Stimulated activated CD8-positive, alpha-beta memory T cell treated with anti-CD3 and anti-CD28 coated beads, Interleukin-12 subunit alpha, Interleukin-12 subunit beta, amount 100 ng/mL, for 24 hours (primary cell): Measurements from ENCODE around the gene SLC27A1.

Source experiments
- DNase-seq: peaks from one replicate; pipeline ENCODE4 v3.0.0-alpha.2; 2020; ENCODE audit errors: extremely low read depth

Gene SLC27A1

DNA sequence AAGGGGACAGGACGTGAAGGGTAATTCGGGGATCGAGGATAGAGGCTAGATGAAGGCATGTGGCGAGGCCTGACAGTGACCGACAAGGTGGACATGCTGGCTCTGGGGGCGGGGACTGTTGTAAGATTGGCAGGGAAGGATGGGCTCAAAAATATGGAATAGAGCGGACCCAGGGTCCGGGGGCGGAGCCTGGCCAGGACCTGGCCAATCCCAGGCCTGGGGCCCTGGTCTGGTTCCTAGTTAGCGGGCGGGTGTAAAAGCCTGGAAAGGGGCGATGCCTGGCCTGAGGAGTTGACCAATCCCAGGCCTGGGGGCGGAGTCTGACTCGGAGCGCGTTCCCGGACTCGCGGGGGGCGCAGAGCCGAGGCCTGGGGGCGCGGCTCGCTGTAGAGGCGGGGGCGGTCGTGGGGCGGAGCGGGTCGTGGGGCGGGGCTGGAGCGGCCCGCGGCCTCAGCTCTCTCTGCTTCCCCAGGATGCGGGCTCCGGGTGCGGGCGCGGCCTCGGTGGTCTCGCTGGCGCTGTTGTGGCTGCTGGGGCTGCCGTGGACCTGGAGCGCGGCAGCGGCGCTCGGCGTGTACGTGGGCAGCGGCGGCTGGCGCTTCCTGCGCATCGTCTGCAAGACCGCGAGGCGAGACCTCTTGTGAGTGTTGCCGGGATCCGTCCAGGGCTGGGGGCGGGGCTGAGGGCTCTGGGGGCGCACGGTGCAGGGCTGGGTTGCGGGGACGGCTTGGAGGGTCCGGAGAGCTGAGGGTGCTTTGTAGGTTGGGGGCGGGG lies at the start of gene SLC27A1:
Gene SLC27A1 (plus strand): TSS at position 457 of the 774 bp plus-strand sequence. CDS start 17 bp downstream, at position 474.
- DNase-seq = peak; percentile 79

DNA sequence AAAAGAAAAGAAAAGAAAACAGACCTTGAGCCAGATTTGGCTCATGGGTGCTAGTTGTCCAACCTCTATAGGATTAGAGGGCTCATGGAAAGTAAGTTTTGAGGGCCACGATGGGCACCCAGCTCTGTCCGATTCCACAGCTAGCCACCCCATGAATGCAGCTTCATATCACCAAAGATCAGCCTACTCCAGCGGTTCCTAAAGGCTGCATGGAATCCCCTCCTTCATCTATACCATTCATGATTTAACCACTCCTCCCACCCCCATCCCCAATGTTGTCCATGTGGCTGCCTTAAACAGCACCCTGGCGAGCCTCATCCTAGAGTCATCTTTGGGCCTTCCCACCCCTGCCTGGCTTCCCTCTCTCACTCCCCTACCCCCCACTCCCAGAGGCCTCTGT lies 48.4 kb upstream of the SLC27A1 start:
- DNase-seq = no peak

DNA sequence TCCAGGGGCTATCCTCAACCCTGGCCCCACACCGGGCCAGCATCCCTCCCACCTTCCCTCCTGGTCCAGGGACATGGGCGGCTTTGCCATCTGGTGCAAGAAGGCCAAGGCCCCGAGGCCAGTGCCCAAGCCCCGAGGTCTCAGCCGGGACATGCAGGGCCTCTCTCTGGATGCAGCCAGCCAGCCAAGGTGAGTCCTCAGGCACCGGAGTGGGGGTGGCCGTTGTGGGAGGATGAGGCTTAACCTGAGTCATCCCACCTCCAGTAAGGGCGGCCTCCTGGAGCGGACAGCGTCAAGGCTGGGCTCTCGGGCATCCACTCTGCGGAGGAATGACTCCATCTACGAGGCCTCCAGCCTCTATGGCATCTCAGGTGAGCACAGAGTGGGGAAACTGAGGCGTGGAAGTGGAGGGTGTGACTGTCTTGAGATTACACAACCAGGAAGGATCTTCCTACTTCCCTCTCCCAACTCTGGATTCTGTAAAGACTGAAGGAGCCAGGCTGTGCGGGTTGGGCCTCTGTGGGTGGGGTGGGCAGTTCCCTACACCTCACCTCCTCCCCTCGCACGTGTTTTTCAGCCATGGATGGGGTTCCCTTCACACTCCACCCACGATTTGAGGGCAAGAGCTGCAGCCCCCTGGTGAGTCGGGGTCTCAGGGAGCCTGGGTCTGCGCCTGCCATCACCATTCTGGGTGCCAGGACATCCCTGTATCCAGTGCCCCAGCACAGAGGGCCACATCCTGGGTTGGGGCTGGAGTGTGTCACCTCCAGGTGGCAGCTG lies 46.7 kb upstream of the SLC27A1 start:
- no peak for DNase-seq

DNA sequence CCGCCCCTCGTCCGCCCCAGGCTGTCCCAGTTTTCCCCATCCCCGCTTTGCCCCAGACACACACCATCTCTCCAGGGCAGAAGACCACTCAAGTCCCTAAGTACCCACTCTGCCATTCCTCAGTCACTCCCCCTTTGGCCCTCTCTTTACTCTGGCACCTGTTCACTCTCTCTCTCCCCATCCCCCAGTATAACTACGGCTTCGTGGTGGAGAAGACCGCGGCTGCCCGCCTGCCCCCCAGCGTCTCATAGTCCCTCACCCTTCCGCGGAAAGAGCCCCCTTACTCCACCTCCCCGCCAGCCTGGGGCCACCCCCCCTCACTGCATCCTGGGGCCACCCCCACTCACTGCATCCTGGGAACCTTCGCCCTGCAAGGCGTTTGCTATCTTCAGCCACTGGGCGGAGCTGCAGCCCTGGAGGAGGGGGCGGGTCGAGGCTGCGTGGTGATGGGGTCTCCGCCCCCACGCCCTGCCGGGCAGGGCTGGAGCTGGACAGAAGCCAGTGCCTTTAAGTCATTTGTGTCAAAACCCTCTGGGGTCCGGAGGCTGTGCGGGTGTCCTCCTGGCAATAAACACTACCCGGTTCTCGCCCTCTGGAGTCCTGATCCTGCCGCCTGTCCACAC lies 45.5 kb upstream of the SLC27A1 start:
- no peak for DNase-seq

DNA sequence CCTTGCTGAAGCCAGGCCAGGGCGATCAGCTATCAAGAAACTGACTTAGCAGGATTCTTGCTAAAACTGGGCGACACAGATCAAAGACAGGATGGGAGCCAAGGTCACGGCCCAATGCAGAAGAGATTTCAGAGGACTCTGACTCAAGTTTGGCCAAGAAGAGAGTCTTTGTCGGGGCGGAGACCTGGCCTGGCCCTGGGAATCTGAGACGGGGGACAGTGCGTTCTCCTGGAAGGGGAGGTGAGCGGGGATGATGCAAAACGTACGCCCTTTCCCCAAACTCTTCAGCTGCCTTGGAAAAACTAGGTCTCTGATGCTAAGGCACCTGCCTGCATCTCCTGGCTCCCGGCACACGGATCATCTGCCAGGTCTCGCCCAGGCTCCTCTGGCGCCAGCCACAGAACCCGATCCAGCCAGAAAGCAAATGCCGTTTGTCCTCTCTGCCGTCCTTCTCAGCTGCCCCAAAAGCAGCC lies 40.6 kb upstream of the SLC27A1 start:
- DNase-seq = no peak

DNA sequence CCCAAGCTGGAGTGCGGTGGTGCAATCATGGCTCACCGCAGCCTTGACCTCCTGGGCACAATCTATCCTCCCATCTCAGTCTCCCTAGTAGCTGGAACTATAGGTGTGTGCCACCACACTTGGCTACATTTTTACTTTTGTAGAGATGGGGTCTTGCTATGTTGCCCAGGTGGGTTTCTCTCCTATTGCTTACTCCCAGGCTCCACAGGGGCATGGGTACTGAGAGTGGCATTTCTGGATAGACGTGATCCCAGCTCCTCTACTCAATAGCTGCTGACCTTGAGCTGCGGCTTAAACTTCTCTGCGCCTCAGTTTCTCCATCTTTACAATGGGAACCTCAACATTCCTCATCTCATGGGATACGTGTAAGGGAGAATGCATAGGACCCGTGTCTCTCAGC lies 38.9 kb upstream of the SLC27A1 start:
- DNase-seq = no peak

DNA sequence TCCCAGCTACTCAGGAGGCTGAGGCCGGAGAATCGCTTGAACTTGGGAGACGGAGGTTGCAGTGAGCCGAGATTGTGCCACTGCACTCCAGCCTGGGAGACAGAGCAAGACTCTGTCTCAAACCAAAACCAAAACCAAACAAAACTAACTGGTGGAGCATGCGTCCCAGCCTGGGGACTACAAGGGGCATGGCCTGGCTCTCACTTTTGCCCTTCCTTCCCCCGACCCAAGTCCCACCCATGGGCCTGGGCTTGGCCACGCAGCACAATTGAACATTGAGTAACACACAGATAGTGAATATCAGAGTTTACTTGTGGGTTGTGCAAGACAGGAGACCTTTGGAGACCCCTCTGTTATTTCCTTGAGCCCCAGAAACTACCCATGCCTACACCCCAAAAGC lies 35.1 kb upstream of the SLC27A1 start:
- no peak for DNase-seq

DNA sequence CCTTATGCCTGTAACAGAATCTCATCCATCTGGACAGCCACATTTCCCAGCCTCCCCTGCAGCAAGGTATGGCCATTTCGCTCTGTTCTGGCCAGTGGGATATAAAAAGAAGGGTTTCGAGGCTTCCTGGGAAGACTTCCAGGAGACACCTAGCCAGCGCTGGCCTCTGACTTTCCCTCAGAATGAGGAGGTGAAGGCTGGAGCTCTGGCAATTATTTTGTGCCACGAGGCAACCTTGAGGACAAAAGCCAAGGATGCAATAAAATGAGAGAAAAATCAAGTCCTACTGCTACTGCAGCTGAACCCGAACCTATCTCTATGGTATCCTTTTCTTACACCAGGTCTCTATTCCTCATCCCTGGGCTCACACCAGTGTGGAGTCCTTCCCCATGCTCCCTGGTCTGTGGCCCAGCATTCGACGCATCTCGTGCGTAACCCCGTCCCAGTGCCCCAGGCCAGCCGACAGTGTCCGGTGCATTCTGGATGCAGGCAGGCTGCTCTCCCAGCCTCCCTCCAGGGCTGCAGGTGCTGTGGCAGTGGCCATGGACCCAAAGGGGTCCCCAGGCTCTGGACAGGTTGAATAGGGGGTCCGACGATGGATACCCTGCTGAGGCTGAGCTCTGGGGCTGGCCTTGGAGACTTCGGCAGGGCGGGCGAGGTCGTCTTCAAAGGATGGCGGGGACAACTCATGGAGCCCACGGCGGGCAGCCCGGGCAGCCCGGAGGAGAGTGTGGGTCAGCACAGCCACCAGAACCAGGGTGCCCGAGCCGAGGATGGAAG lies 34.0 kb upstream of the SLC27A1 start:
- DNase-seq = no peak

DNA sequence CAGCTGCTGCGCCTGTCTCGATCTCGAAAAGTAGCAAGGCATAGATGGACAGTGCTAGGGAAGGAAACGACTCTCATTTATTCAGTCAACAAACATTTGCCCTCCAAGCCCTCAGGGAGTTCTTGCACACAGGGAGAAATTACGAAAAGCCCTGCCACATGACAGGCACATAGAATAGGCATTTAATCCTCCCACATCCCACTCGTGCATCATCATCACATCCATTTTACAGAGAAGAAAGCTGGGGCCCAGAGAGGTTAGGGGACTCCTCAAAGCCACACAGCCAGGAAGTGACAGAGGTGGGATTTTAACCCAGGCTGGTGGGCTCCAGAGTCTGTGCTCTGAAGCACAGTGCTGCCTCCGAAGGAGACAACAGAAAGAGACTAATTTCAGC lies 33.5 kb upstream of the SLC27A1 start:
- no peak for DNase-seq

DNA sequence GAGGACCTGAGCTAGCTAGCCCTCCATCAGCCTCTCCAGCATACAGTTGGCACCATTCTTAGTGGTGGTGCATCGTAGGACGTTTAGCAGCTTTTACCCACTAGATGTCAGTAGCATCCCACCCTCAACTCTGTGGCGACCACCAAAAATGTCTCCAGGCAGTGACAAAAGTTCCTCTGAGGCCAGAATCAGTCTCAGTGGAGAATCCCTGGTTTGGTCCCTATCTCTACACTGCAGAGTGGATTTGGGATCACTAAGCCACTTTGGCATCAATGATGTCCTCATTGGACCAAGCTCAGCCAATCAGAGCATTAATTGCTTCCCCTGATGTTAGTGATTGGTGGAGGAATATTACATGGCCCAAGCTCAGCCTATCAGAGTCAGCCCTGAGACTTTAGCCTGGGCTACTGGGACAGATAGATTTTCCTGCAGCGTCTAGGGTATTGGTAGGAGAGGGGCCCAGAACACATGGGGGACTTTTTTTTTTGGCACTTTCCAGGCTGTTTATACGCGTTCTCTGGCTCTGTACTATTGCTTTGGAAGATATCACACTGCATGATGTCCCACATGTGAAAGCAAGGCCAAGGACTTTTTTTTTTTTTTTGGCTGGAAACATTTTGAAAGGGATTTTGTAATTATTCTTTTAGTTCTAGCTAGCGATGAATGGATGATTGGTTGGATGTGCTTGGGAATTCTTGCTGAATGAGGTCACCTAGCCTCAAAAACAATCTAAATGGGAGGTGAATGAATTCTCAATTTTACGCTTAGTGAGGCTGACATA lies 28.9 kb upstream of the SLC27A1 start:
- DNase-seq = no peak

DNA sequence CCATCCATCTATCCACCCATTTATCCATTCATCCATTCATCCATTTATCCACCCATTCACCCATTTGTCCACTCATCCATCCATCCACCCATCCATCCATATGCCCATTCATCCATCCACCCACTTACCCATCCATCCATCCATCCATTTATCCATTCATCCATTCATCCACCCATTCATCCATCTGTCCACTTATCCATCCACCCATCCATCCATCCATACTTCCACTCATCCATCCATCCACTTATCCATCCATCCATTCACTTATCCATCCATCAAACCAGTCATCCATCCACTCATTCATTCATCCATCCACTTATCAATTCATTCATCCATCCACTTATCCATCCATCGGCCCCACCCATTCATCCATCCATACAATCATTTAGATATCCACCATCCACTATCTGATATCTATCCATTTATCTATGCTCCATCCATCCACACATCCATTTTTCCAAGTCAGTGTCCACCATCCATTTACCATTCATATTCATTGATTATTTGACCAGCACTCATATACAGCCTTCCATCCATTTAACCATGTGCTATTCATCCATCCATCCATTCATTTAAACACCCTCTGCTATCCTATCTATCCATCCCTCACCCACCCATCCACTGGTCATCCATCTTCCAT lies 24.7 kb upstream of the SLC27A1 start:
- no peak for DNase-seq

DNA sequence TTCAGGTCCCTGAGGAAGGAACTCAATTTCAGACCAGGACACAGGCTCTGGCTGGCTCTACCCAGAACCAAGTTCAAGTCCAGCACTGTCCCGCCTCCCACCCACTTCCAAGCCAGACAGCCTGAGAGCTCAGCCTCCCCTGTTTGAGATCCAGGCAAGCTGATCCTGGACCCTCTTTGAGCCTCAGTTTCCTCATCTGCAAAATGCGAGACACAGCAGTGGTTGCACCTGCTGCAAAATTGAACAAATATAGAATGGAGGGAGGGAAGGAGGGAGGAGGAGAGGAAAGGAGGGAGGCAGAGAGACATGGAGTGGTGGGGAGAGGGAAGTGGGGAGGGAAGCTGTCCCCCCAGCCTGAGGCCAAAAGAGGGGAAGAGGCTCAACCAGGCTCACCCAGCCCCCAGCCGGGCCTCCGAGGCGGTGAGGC lies 22.6 kb upstream of the SLC27A1 start:
- no peak for DNase-seq

DNA sequence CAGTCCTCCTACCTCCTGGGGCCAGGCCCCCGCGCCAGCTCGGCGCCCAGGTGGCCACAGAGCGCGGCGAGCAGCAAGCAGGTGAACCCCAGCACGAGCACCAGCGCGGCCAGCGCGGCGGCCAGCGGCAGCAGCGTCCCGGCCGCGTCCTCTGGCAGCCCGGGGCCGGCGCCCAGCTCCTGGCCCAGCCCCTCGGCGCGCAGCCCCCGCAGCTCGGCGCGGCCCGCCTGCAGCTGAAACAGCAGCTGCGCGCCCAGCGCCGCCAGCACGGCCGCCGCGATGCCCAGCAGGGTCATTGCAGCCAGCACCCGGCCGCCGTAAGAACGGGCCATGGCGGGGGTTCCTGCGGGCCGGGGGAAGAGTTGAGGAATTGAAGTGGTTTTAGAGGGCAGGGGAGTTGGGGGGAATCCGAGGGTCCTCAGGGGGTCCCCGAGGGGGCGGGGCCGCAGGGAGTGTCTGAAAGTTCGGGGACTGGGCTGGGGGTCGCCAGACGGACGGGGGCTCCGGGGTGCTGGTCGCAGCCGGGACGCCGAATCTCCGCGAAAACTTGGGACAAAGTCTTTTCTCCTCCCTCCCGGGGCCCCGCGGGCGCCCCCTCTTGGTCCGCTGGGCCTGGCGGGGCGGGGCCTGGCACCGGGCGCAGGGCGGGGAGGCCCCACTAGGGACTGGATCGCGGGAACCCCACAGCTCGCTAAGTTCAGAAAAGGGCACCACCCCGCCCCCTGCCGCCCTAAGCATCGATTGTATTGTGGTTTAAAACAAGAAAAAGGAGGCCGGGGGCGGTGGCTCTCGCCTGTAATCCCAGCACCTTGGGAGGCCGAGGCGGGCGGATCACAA lies 22.0 kb upstream of the SLC27A1 start, which contains the start of gene TMEM221:
Gene TMEM221 (minus strand): TSS at position 538 of the 837 bp plus-strand sequence. CDS start 206 bp downstream, at position 332.
- no peak for DNase-seq

DNA sequence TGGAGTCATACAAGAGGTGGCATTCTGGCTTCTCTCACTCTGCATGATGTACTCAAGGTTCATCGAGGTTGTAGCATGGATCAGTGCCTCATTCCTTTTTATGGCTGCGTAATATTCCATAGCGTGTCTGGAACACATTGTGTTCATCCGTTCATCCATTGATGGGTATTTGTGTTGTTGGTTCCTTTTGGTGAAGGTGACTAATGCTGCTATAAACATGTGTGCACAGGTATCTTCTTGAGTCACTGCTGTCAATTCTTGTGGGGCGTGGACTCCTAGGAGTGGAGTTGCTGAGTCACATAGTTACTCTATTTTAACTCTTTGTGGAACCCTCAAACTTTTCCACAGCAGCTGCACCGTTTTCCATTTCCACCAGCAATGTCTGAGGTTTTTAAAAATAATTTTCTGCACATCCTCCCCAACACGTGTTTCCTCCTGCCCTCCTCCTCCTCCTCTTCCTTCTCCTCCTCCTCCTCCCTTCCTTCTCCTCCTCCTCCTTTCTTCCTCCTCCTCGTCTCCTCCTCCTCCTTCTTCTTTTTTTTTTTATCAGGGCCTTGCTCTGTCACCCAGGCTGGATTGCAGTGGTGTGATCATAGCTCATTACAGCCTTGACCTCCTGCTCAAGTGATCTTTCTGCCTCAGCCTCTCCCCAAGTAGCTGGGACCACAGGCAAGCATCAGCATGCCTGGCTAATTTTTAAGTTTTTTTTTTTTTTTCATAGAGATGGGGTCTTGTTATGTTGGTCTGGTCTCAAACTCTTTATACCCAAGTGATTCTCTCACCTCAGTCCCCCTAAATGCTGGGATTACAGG lies 19.9 kb upstream of the SLC27A1 start:
- DNase-seq = no peak

DNA sequence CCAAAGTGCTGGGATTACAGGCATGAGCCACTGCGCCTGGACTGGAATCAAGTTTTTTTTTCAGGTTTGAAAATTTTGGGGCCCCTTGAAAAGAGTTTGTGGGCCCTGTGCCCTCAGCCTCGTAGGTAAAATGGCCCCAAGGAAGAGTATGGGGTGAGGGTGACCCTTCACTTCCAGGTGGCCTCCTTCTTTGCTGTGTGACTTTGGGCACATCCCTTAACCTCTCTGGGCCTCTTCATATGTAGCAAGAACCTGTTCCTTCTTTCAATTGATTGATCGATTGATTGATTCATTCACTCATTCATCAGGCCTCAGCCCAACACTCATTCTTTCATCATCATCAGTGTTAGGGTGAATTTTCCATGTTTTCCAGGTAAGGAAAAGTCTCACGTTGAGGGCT lies 18.5 kb upstream of the SLC27A1 start:
- DNase-seq = no peak

DNA sequence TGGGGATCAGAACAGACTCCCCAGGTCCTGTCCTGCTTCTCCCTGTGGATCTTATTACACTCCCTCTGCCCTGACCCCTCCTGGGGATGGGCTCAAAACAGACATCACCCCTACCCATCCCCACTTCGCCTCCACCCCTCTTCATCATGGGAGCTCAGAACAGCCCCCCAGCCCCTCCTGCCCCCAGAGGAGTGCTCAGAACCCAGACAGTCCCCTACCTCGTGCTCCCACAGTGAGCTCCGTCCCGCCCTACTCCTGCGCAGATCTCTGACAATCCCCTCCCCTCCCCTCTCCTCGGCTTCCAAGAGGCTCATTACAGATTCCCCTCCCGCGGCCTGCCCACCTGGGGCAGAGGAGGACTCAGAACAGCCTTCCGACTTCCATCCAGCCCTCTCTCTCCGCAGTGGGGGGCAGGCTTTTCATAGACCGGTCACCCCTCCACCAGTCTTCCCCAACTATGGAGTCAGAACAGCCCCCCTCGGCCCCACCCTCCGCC lies 15.7 kb upstream of the SLC27A1 start:
- DNase-seq = no peak

DNA sequence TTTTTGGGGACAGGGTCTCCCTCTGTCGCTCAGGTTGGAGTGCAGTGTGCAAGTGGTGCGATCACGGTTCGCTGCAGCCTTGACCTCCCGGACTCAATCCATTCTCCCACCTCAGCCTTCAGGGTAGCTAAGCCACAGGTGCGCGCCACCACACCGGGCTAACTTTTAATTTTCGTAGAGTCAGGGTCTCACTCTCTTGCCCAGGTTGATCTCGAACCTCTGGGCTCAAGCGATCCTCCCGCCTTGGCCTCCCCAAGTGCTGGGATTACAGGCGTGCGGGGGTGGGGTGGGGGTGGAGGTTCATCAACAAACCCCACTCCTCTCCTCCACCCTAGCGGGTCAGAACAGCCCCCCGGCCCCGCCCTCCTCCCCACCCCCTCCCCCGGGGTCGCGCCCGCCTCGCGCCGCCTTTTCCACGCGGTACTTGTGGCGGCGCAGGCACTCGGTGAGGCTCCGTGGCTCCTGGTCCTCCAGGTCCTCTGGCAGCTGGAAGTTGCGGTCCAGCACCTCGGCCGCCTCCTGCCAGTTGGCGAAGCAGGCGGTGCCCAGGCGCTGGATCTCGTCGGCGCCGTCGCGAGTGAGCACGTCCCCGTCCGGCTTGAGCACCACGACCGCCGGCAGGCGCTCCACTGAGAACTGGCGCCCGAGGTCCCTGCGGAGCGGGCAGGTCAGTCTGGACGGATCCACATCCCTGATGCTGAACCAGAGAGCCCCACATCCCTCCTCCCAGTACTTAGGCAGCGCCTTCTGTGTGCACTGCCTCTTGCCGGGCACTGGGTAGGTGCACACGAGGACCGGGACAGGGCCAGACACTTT lies 14.8 kb upstream of the SLC27A1 start:
- DNase-seq = no peak

DNA sequence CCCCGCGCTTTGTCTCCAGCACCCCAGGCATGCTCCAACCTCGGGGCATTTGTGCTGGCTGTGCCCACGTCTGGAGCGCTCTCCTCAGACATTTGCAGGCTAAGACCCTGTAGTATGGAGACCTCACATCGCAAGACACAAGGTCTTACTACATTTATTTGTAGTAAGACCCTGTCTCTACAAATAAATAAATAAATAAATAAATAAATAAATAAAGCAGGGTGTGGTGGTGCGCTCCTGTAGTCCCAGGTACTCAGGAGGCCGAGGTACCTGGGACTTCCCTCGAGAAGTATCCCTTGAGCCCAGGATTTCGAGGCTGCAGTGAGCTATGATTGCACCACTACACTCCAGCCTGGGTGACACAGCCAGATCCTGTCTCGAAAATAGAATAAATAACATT lies 14.2 kb upstream of the SLC27A1 start:
- DNase-seq = no peak
